Measurements from ENCODE around the gene MAML3.

The MAML3 gene

GRCh38 chr4:139921429-139922184 is 232.4 kb downstream of the MAML3 start:
- no peak for DNase-seq (ENCODE audit: low read depth)

- no peak for DNase-seq (ENCODE audit: low read depth)
These were observed 233.4 kb downstream of the MAML3 start for GRCh38 chr4:139920486-139921002.

DNA sequence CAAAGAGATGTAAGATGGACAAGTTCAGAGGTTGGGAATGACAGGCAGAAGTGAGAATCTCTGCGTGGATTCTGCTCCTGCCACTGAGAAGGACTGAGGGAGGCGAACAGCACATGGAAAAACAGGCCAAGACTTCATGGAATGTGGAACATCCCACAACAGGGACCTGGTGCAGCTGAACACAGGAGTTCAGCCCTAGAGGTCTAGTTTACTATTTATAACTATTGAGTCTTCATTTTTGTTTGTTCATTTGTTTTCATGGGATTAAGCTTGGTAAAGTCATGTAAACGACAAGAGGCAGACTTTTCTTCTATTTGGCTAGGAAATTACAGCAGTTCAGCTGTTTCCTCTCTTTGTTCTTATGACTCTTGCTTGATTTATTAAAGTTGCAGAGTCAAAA is 234.5 kb downstream of the MAML3 start:
- no peak for DNase-seq (ENCODE audit: low read depth)

DNA sequence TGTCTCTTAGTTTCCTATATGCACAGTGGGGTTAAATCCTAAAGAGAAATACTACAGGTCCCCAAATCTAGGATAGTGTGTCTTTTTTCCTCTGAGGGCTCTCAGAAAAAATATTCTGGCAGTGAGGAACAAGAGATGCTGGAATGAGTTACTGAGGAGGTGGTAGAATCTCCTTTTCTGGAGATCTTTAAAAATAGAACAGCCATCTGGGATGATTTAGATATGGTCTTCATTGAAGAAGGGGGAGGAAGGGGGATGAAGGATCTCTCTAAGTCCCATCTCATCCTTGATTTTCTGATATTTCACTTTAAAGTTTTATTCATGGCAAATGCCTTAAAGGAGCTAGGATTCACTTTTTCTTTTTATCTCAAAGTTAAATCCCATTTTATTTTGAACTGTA is 235.0 kb downstream of the MAML3 start:
- no peak for DNase-seq (ENCODE audit: low read depth)

- no peak for DNase-seq (ENCODE audit: low read depth)
These were observed 235.4 kb downstream of the MAML3 start for GRCh38 chr4:139918591-139918990.

DNA sequence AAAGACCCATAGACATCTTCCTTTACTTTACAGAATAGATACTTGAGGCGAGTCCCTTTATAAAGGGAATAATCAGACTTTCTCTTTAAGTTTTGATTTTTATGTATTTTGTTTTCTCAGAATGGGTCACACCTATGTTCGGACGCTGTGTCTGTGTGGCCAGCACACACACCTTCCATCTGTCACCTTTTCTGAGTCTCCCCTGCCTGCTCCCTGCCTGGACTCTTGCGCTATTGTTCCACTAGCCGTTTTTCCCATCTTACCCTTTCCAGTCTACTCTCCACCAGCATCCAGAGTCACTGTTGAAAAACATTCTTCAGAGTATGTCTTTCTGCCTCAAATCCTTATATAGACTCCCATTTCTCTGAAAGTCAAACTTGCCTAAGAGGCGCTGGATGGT is 236.1 kb downstream of the MAML3 start:
- DNase-seq (ENCODE audit: low read depth) = no peak

GRCh38 chr4:139916041-139916440 is 237.9 kb downstream of the MAML3 start:
- DNase-seq (ENCODE audit: low read depth) = no peak

GRCh38 chr4:139915037-139915436 is 238.9 kb downstream of the MAML3 start:
- no peak for DNase-seq (ENCODE audit: low read depth)

DNA sequence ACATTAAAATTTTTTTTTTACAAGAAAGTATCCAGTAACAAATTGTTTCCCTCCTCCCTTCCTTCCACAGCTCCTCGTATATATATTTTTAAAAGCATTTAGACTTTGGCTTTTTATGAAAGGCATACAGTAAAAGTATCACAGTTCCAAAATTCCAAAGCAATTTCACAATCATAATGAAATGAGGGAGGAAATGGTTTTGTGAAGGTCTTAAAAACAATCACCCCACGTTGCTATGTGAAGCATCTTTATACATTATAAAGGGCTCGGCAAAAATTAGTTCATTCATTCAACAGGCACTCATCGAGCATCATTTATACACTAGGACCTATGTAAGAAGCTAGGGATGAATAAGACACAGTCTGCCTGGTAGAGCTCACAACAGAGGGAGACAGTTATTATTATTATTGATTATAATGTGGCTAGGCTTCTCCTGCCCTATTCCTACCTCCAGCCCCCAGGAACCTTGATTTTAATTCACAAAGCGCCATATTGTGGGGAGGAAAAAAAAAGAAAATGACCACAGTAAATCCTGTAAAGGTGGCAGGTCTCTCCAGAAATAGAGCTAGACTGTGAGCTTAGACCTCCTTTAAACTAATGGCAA is 239.9 kb downstream of the MAML3 start:
- no peak for DNase-seq (ENCODE audit: low read depth)

- no peak for DNase-seq (ENCODE audit: low read depth)
These were observed 240.5 kb downstream of the MAML3 start for GRCh38 chr4:139913398-139913990.

DNA sequence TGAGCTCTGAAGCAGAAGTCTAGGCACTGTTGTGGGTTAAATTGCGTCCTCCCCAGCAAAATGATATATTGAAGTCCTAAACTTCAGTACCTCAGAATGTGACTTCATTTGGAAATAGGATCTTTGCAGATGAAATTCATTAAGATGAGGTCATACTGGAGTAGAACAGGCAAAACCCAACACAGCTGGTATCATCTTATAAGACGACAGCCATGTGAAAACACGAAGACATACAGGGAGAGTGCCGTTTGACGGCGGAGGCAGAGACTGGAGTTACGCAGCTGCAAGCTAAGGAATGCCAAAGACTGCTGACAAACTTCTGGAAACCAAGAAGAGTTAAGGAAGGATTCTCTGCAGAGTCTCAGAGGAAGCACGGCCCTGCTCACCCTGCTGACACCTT is 241.5 kb downstream of the MAML3 start:
- no peak for DNase-seq (ENCODE audit: low read depth)

GRCh38 chr4:139910106-139910505 is 243.9 kb downstream of the MAML3 start:
- no peak for DNase-seq (ENCODE audit: low read depth)

GRCh38 chr4:139908636-139909437 is 245.1 kb downstream of the MAML3 start:
- DNase-seq (ENCODE audit: low read depth) = no peak

- no peak for DNase-seq (ENCODE audit: low read depth)
These were observed 246.8 kb downstream of the MAML3 start for GRCh38 chr4:139907001-139907809.

DNA sequence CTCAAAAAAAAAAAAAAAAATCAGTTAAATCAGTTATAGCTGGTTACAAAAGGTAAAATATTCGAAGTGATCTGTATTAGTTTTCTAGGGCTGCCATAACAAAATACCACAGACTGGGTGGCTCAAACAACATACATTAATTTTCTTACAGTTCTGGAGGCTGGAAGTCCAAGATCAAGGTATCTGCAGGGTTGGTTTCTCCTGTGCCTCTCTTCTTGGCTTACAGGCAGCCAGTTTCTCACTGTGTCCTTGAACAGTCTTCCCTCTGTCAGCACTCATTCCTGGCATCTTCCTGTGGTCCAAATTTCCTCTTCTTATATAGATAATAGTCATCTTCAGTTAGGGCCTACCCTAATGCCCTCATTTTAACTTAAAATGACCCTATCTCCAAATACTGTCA is 248.5 kb downstream of the MAML3 start:
- DNase-seq (ENCODE audit: low read depth) = no peak

- no peak for DNase-seq (ENCODE audit: low read depth)
These were observed 249.6 kb downstream of the MAML3 start for GRCh38 chr4:139904406-139904805.

GRCh38 chr4:139903845-139904244 is 250.1 kb downstream of the MAML3 start:
- no peak for DNase-seq (ENCODE audit: low read depth)

DNA sequence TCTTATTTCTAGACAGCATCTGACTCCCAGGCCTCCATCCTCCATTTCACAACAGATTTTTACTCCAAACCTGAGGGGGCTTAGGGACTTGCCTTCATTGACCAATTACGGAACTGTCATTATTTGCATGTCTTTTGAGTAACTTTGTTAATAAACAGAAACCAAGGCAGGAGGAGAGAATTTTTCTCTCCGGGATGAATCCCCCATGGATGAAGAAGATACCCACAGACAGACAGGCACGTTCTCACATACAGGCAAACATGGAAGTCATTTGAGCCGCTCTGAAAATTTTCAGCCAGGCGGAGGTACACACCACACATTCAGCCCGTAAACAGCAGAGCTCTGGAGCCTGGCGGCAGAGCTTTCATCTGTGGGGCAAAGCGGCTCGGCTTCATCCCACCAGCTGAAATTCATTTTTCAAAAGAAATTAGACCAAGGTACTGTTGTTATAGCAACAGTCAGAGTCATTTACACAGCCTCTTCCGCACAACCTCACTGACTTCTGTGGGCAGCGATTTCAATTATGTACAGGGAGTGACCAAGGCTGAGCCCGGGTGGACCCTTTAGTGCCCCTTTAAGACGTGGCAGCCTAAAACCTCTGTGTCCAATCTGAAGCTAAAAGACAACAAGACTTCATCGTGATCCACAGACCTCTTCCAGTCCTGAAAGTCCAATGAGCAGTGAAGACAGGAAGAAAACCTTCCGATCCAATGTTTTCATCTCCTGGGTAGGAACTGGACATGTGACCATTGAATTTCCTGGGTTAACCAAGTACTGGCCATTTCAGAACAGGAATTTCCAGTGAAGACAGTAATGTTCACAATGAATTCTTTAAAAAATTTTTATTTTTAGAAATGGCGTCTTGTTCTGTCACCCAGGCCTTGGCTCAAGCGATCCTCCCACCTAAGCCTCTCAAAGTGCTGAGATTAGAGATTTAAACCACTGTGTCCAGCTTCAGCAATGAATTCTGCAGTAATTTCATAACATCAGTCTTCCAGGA is 251.4 kb downstream of the MAML3 start:
- no peak for DNase-seq (ENCODE audit: low read depth)

- no peak for DNase-seq (ENCODE audit: low read depth)
These were observed 252.3 kb downstream of the MAML3 start for GRCh38 chr4:139901531-139902320.
